ENCODE data around the gene HSPG2. TPM values are rescaled to one million over a fixed set of nuclear protein-coding genes. Genes with fewer than 3 reads are reported as not detected.

Gene HSPG2
- total and polyA plus RNA-seq, 10 of the 15 experiments (the other 5 are each of a cell fraction or from before 2014, with no cell fraction given), result 0.30 to 3.4 (median 0.73) TPM; not detected in 2

GRCh38 chr1:21774835-21775549 lies 162.1 kb downstream of the HSPG2 start:
- peaks cover 94% of the 10 kb centered on the region for H3K79me2 ChIP-seq (ENCODE audit: control insufficient read depth, insufficient read depth, low read length)
- H3K4me2 ChIP-seq (ENCODE audit: control insufficient read depth, insufficient read depth), result peak overlapping the region; percentile 56; the same call in 1 of the 2 replicates
- FAIRE-seq (no peak), ATAC-seq (no peak), DNase-seq (ENCODE audit: low read depth, low spot score) (no peak)
- BruUV-seq (replicated peaks), result no TSS peak
- in situ Hi-C loops (cut with MboI), result loop anchor here (25.0 kb wide), 1 partner anchor 1812 kb away; no protein-coding TSS in a partner anchor
- no peak overlapping the region for H3K9ac ChIP-seq (ENCODE audit: control insufficient read depth, insufficient read depth, low read length)
- peaks cover 2% of the 10 kb centered on the region; the same call in 2 of the 3 replicates for H3K9me3 ChIP-seq (replicated peaks; ENCODE audit: control insufficient read depth, insufficient read depth, low read length)
- peak overlapping the region; percentile 59 for H3K27ac ChIP-seq (ENCODE audit: control insufficient read depth, insufficient read depth)
- CTCF ChIA-PET, result interaction anchor here (0.6 to 4.2 kb wide), 3 partner anchors 12 to 72 kb away, joined by 3 to 29 read pairs (median 3); no protein-coding TSS in a partner anchor
- intact Hi-C loops (cut with micrococcal nuclease; ENCODE audit: unreplicated experiment), result no loop called here
- SMC1A ChIA-PET (ENCODE audit: uncharacterized antibody, unreplicated experiment), result interaction anchor here (1.2 to 7.5 kb wide), 2 partner anchors 12 to 28 kb away, joined by 3 to 100 read pairs; no protein-coding TSS in a partner anchor
- H3K36me3 ChIP-seq (ENCODE audit: control insufficient read depth in 2 of 2, insufficient read depth in 2 of 2, low read length in 1 of 2), result peaks cover 0 to 3% of the 10 kb centered on the region in 2 experiments; a peak in 2 of 4 replicates
- H3K4me3 ChIP-seq, result no peak overlapping the region
- RAD21 ChIA-PET (ENCODE audit: unreplicated experiment), result interaction anchor here (0.7 to 1.8 kb wide), 3 partner anchors 8 to 111 kb away, joined by 3 to 15 read pairs (median 6); no protein-coding TSS in a partner anchor
- H2AFZ ChIP-seq (ENCODE audit: control insufficient read depth, low read depth, low read length), result no peak overlapping the region
- TF ChIP-seq ZBTB33 (IDR thresholded peaks at IDR 0.05), result peak; percentile 75; the same call in 1 of the 2 replicates
- TF ChIP-seq TARDBP (IDR thresholded peaks at IDR 0.05; ENCODE audit: borderline replicate concordance), result no peak
- no peak for TF ChIP-seq SMC3 (IDR thresholded peaks at IDR 0.05; ENCODE audit: borderline replicate concordance, low read length)
- no peak for TF ChIP-seq TCF12 (IDR thresholded peaks at IDR 0.05; ENCODE audit: low read depth, low read length)
- no peak for TF ChIP-seq IKZF2 (IDR thresholded peaks at IDR 0.05)
- TF ChIP-seq PRDM15 (CRISPR knock-in tag; IDR thresholded peaks at IDR 0.05), result no peak
- no peak for TF ChIP-seq IKZF1 (conservative IDR thresholded peaks at IDR 0.05)
- peak; percentile 39; the same call in 1 of the 2 replicates for TF ChIP-seq POLR2AphosphoS5 (IDR thresholded peaks at IDR 0.05; ENCODE audit: low read length)
- H3K4me1 ChIP-seq (ENCODE audit: control insufficient read depth, insufficient read depth, low read length), result peaks cover 15% of the 10 kb centered on the region
- H3K27me3 ChIP-seq (replicated peaks in 1 of 2; ENCODE audit: control insufficient read depth in 2 of 2, insufficient read depth in 2 of 2, low read length in 1 of 2), result no peaks in the 10 kb centered on the region
- WGBS (ENCODE audit: insufficient coverage, insufficient replicate concordance, low lambda C conversion rate, missing lambda C conversion rate), result 89% methylated on average over 15 of the region's 15 CpGs
- no peaks in the 10 kb centered on the region for H4K20me1 ChIP-seq (ENCODE audit: control insufficient read depth, insufficient read depth)
- POLR2A ChIA-PET, result interaction anchor here (7.8 kb wide), 1 partner anchor 11 kb away, joined by 102 read pairs; no protein-coding TSS in a partner anchor

All from GM12878 (cell line).